Measurements from ENCODE around the gene C11orf52.

The C11orf52 gene

GRCh38 chr11:111921541-111922230, 3.0 kb downstream of the C11orf52 start:
- H3K4me3 ChIP-seq (replicated peaks; ENCODE audit: insufficient read depth, low read length), result no peak overlapping the region
- H3K27me3 ChIP-seq (ENCODE audit: insufficient read depth, poor library complexity, severe bottlenecking), result no peaks in the 10 kb centered on the region
- DNase-seq (ENCODE audit: low read depth in 1 of 2, low spot score in 1 of 2), result no peak
- TF ChIP-seq, protein P1, sequence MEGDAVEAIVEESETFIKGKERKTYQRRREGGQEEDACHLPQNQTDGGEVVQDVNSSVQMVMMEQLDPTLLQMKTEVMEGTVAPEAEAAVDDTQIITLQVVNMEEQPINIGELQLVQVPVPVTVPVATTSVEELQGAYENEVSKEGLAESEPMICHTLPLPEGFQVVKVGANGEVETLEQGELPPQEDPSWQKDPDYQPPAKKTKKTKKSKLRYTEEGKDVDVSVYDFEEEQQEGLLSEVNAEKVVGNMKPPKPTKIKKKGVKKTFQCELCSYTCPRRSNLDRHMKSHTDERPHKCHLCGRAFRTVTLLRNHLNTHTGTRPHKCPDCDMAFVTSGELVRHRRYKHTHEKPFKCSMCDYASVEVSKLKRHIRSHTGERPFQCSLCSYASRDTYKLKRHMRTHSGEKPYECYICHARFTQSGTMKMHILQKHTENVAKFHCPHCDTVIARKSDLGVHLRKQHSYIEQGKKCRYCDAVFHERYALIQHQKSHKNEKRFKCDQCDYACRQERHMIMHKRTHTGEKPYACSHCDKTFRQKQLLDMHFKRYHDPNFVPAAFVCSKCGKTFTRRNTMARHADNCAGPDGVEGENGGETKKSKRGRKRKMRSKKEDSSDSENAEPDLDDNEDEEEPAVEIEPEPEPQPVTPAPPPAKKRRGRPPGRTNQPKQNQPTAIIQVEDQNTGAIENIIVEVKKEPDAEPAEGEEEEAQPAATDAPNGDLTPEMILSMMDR (IDR thresholded peaks at IDR 0.05; ENCODE audit: insufficient read depth, low read length), result no peak
- TF ChIP-seq SPI1 (IDR thresholded peaks at IDR 0.05; ENCODE audit: borderline replicate concordance, low read depth) (no peak), GABPA (IDR thresholded peaks at IDR 0.05; ENCODE audit: low read depth) (no peak), POLR2AphosphoS5 (IDR thresholded peaks at IDR 0.05; ENCODE audit: low read depth) (no peak)
- TF ChIP-seq, protein P2, sequence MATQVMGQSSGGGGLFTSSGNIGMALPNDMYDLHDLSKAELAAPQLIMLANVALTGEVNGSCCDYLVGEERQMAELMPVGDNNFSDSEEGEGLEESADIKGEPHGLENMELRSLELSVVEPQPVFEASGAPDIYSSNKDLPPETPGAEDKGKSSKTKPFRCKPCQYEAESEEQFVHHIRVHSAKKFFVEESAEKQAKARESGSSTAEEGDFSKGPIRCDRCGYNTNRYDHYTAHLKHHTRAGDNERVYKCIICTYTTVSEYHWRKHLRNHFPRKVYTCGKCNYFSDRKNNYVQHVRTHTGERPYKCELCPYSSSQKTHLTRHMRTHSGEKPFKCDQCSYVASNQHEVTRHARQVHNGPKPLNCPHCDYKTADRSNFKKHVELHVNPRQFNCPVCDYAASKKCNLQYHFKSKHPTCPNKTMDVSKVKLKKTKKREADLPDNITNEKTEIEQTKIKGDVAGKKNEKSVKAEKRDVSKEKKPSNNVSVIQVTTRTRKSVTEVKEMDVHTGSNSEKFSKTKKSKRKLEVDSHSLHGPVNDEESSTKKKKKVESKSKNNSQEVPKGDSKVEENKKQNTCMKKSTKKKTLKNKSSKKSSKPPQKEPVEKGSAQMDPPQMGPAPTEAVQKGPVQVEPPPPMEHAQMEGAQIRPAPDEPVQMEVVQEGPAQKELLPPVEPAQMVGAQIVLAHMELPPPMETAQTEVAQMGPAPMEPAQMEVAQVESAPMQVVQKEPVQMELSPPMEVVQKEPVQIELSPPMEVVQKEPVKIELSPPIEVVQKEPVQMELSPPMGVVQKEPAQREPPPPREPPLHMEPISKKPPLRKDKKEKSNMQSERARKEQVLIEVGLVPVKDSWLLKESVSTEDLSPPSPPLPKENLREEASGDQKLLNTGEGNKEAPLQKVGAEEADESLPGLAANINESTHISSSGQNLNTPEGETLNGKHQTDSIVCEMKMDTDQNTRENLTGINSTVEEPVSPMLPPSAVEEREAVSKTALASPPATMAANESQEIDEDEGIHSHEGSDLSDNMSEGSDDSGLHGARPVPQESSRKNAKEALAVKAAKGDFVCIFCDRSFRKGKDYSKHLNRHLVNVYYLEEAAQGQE (IDR thresholded peaks at IDR 0.05; ENCODE audit: insufficient replicate concordance, low read depth), result no peak
- H3K27ac ChIP-seq (replicated peaks), result no peak overlapping the region

- DNase-seq (ENCODE audit: low read depth in 1 of 2, low spot score in 1 of 2), result no peak
- no peaks in the 10 kb centered on the region for H3K27me3 ChIP-seq (ENCODE audit: insufficient read depth, poor library complexity, severe bottlenecking)
- H3K4me3 ChIP-seq (replicated peaks; ENCODE audit: insufficient read depth, low read length), result no peak overlapping the region
- no peak for TF ChIP-seq SPI1 (IDR thresholded peaks at IDR 0.05; ENCODE audit: borderline replicate concordance, low read depth)
- TF ChIP-seq, protein P2 (IDR thresholded peaks at IDR 0.05; ENCODE audit: insufficient replicate concordance, low read depth), result no peak
- TF ChIP-seq GABPA (IDR thresholded peaks at IDR 0.05; ENCODE audit: low read depth), result no peak
- TF ChIP-seq POLR2AphosphoS5 (IDR thresholded peaks at IDR 0.05; ENCODE audit: low read depth), result no peak
- TF ChIP-seq, protein P1 (IDR thresholded peaks at IDR 0.05; ENCODE audit: insufficient read depth, low read length), result no peak
- no peak overlapping the region for H3K27ac ChIP-seq (replicated peaks)
Measured at GRCh38 chr11:111922803-111923202, 4.1 kb downstream of the C11orf52 start.

DNA sequence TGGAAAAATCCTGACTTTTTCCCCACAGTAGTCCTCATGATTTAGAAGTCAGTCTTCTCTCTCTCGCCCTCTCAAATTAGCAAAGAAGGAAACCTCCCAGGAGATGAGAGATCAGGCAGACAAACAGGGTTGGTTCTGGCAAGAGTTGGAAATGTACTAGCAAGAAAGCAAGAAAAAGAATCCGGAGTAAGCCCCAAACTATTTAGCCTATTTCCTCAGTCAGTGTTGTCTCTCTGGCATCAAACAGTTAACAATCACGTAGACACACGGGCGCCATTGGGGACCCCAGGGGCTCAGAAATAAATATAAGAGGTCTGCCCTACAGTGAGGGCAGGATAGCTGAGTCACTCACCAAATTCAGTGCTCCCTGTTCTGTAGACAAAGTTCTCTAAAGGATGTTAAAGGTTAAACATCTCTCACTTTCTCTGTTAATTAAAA, 4.7 kb downstream of the C11orf52 start:
- Histone ChIP-seq H3K27me3 (ENCODE audit: insufficient read depth, poor library complexity, severe bottlenecking) (no peaks in the 10 kb centered on the region), H3K4me3 (replicated peaks; ENCODE audit: insufficient read depth, low read length) (no peak overlapping the region), H3K27ac (replicated peaks) (no peak overlapping the region)
- TF ChIP-seq SPI1 (IDR thresholded peaks at IDR 0.05; ENCODE audit: borderline replicate concordance, low read depth) (no peak), POLR2AphosphoS5 (IDR thresholded peaks at IDR 0.05; ENCODE audit: low read depth) (no peak)
- TF ChIP-seq, protein P2 (IDR thresholded peaks at IDR 0.05; ENCODE audit: insufficient replicate concordance, low read depth), result no peak
- DNase-seq (ENCODE audit: low read depth in 1 of 2, low spot score in 1 of 2), result no peak

Data from HL-60 (cell line).